GM18502 (cell line): Measurements from ENCODE around the gene LSM14B.

ENCODE experiments used
- ATAC-seq: cut with Tn5 transposase; IDR thresholded peaks from one replicate; pipeline ENCODE4 v1.9.1; 2021; ENCODE audit warnings: mild to moderate bottlenecking; ENCODE audit not compliant: unreplicated experiment, poor library complexity

Gene LSM14B

DNA sequence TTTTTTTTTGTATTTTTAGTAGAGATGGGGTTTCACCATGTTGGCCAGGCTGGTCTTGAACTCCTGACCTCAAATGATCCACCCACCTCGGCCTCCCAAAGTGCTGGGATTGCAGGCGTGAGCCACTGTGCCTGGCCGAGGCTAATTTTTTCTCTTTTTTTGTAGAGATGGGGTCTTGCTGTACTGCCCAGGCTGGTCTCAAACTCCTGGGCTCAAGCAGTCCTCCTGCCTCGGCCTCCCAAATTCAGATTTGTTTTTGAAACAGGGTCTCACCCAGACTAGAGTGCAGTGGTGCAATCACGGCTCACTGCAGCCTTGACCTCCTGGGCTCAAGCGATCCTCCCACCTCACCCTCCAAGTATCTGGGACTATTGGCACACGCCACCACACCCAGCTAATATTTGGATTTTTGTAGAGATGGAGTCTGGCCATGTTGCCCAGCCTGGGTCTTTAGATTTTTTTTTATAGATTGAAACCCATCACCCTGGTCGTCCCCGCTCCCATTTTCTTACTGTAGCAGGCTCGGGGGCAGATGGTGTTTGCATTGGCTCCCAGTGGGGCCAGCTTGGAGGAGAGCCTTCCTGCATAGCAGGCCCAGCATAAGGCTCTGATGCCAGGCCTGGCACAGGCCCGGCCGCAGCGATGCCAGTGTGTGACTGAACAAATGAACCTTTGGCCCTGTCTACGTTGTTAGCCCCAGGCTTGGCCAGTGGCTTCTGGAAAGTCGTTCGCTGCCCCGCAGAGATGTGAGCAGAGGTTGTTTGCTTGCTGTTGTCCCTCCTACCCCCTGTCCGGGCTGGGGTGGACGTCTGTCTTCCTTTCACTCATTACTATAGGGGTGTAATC lies 56.3 kb downstream of the LSM14B start:
- no peak for ATAC-seq

DNA sequence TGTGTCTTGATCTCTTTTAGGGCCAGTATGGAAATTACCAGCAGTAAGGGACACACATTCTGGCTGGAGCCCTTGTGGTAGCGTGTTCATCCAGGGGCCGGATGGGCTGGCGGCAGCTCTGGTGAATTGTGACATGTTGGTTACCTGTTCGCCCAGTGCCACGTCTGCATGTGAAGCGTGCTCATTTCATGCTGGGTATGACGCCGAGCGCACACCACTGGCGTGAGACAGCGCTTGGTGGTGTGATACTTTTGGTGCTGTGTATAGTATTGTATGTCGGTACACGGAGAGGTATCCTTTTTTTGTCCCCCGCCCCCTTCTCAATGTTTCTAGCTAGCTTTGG lies 56.9 kb downstream of the LSM14B start:
- ATAC-seq, result no peak

DNA sequence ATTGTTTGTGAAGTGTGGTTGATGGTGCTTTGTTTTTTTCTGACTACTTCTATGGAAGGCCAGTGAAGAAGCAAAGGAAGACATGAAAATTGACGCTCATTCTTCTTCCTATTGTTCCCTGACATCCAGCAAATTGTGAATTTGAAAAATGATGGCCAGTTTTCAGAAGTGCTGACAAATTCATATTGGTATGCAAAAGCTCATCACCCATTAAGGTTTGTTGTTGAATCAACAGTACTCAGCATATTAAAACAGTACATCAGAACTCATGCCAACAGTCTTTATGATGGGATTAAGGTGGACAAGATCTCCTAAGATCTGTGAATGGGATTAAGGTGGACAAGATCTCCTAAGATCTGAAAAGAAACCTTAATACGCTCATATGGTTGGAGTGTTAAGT lies 59.5 kb downstream of the LSM14B start:
- no peak for ATAC-seq

DNA sequence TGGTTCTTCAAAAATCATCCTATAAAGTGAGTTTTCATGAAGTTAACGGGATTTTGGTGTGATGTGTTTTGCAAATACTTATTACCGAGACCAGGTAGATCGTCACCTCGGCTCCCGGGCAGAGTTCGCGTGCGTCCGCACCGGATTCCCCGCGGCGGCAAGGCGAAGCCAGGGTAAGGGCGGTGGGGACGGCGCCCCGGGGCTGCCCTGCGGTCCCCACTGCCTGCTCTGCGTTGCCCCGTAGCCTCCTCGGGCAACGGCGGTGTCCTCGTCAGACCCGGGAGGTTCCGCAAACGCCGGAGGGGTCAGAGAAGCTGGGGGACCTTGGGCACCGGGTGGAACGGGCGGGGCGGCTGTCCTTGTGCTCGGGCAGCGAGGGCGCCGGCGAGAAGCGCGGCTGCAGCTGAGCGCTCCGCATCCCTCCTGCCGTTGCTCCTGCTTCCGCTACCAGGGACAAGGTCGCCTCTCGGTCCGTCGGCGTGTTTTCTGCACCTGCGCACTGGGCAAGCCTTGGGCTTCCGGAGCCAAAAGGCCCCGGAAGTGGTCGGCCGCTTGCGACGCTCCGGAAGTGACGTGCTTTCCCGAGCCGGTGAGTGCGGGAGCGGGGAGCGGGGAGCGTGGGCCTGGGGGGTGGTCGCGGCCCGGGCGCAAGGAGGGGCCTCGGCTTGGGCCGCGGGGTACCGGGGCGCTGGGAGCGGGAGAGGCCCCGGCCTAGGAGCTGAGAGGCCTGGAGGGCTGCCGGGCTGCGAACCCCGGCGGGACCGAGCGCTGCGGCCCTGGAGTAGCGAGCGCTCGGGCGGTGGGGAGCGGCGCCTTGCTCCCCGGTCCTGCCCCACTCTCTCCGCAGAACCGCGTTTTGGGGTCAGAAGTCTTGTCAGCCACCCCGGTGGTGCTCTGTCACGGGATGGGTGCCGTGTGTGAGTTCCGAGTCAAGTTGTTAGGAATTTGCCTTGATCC lies 60.5 kb downstream of the LSM14B start, which contains the start of gene MTG2:
TSS of gene MTG2 (plus strand) at position 560 of the 957 bp plus-strand sequence. CDS start 10,393 bp downstream, outside the sequence.
- ATAC-seq, result peak; percentile 88

DNA sequence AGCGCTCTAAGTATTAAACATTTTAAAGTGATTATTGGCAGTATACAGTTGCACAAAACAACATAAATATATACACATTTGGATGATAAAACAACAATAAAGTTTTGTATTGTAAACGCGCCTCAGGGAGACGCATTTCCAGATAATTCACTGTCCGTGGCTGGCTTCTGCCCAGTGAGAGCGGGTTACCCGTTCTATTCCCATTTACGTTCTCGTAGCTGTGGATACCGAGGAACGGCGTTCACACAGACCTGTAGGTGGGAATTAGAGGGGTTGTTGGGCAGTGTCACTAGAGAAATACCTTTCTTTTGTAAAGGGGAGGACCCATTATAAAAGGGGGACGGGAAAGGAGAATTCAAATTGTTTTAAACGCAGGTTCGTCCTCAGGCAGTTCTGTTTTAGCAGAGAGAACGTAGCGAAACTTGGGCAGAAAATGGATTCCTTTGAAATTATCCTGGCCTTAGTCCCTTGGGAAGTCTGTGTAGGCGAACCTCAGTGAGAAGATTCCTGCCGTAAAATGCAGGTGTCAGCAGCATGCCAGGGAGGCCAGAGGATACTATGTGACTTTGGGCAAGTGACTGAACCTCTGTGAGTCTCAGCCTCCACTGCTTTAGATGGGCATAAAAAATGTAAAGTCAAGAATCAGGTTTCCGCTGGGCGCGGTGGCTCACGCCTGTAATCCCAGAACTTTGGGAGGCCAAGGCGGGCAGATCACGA lies 61.3 kb downstream of the LSM14B start:
- ATAC-seq, result no peak
